AG08395 (cell line): ENCODE data around the gene EFCAB13.
A peak's percentile ranks its signal among the peaks of the same experiment; 100 is the strongest.

ENCODE experiments used
- DNase-seq: peaks from one replicate; pipeline ENCODE4 v3.0.0; 2012; ENCODE audit warnings: mixed read lengths, low spot score

EFCAB13 gene, protein sequence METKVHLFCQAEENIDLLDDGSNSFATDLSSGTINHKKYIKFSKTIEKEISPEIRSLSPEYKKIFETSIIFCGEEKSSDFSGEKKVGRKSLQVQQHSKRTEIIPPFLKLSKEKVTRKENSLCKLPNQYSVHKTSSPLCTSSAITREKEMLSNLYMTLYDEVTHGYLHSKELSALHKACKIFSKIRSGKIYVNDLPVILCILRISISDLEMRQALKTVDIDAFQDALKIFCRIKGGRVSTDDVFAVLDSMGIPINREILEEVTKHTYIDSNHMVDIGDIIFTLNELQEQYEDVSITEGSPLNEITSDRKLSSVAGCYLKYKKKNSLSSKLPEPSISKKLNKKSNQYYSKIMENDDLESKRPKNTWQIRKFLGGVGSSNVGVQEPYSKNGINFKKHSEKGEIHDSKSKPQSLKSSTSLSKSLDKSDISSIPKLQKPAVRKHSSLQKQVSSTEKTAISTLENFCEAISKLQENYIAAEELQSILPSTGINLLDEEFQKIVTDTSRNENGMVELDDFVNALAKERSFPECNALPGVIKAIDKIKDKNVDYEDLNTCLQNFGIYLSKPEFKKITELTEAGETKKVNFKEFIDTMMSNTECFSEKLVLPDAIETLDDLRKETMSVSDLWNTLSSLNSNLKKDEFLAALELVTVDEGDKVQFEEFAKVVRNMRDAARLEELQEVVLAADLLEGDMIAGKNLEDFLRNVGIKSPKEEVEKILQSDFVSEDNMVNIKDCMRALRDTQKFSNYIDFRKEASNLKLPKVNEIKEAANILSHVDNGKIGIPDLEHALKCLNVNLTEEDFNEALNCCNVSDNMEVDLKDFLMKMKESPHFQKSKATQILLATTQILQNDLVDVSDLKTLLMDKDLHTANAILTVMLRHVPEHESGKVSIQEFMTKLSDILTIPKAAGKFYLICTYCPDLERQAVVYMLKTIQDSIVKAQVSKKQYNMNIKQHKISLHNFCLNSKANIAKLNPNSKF

DNA sequence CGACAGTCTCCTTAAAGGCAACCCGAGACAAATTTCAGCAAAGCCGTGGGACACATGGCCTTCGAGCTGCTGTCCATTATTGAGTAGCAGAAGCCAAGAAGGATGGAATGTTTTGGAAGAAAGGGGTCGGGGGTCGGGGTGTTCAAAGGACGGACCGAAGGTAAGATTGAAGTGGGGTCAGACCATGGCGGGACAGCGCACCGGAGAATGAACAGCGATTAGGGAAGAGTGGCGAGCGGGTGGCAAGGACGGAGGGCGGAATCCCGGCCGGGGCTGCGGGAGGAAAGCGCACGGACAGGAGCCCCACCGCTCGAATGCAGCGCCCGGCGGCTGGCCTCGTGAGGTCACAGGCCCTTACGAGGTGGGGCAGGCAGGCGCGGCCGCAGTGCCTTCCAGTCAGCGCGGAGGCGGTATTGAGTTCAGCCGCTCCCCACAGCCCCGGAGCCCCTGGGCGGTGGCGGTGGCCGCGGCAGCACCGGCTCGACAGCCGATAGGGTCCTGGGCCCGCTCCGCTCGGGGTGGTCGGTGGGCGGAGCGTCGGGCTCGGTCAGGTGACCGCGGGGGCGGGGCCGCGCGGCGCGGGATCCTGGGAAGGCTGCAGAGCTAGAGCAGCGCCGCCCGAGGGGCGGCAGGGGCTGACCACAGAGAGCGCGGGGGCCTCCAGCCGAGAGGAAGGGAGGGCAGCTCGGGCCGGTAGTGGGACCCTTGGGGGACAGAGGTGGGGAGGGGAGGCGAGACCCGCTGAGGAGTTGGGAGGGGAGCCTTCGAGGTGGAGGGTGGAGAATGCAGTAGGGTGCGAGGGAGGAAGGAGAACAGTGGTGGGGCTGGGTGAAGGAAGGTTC lies at the start of gene EFCAB13:
Gene EFCAB13, plus strand, starts transcription at position 574 of the 842 bp plus-strand sequence. CDS start 4,399 bp downstream, outside the sequence.
- DNase-seq: peak; percentile 86

DNA sequence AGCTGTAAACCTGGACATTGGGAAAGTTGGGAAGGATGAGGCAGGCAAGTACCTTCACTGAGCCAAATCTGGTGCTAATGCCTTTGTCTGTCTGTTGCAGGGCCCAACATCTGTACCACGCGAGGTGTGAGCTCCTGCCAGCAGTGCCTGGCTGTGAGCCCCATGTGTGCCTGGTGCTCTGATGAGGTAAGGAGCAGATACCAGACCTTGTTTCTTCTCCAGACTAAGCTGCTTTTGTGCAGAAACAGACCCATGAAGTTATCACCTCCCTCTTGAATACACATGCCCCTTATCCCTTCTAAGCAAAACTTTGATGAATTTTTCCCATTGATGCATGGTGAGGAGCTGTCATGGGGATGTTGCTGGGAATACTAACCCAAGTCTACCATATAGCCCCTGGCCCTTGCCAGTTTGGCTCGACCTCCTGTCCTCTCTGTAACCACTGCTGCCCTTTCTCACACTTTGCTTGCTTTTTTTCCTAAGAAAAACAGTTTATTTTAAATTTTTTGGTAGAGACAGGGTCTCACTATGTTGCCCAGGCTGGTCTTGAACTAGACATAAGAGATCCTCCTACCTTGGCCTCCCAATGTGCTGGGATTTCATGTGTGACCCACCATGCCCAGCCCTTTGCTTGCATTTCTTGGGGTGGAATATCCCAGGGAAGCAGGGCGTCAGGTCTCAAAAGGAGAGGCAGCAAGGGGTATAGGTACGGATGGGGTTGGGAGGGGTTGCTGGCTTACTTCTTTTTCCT lies 49.3 kb upstream of the EFCAB13 start:
- DNase-seq: no peak

DNA sequence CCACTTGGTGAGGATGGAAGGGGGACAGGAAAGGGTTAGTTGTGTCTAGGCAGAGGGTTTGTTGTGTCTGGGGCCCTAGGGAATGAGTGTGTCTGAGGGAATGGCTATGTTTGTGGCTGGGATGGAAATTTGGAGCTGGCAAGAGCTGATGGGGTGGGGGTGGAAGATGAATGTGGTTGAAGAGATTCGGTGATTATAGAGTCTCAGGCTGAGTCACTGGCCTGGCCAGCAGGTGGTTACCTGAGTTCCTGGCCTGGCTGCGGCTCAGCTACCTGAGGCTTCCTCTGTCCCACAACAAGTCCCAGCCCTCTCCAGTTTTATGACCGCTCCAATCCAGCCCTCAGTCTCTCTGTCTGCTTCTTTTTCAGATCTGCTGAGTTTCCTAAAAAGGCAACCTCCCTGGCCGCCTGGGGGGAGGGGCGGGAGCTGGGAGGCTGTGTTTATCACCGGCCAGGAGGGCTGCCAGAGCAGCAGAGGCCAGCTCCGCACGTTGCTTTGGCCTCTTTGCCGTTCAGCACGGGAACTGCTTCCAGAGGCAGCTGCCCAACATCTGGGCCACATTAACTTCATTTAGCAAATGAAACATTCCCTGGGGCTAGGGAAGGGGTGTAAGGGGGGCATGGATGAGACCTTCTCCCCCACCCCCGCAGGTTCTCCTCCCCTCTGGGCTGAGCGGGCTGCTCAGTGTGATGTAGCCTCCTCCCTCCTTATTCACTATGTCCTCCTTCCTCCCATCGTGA lies 48.3 kb upstream of the EFCAB13 start:
- DNase-seq: peak; percentile 78

DNA sequence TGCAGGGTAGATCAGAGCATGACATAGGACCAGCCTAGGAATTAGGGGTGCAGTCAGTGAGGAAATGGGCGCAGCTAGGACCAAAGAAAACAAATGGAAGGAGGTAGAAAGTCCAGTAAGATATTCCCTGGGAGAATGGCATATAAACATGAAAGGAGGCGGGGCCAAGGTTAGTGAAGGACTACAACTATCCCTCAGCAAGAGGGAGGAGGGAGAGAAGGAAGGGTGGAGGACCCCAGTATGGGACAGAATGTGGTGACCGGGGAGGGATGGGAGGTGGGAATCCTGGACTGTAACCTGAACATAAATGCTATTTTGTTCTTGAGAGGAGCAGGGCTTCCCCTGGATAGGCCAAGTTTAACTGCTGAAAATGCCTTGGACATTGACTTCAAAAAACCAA lies 47.3 kb upstream of the EFCAB13 start:
- no peak for DNase-seq

DNA sequence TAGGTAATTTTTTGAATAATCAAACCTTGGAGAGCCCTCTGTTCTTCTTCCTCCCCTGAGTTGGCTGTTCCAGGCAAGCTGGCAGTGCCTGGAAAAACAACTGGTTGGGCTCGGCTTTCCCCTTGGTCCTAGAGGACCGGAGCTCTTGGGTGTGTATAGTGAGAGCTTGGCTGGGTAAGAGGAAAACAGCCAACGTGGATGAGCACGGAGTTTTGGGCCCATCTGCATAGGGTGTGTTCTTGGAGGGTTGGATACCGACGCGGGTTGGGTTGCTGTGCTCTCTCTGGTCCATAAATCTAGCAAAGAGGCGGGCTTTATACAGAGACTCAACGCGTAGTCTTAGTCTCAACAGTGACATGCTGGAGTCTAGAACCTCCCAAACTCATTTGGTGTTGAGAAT lies 46.9 kb upstream of the EFCAB13 start:
- DNase-seq: peak; percentile 83

DNA sequence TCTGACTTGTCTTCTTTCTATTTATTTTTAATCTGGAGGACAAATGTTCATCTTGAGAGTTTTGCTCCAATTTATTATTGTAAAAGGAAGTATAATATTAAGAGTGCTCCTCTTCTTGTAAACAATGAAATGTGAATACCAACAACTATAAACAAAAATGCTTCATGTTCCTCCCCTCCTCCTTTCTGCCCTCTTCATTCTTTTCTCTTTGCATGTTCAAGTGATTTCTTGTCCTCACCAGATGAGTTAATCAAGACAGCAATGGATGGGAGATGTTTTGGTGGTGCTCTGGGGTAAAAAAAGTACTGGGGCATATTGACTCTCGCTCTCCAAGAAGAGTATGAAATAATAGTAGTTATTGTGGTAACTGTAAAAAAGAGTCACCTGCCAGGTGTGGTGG lies 45.8 kb upstream of the EFCAB13 start:
- no peak for DNase-seq

DNA sequence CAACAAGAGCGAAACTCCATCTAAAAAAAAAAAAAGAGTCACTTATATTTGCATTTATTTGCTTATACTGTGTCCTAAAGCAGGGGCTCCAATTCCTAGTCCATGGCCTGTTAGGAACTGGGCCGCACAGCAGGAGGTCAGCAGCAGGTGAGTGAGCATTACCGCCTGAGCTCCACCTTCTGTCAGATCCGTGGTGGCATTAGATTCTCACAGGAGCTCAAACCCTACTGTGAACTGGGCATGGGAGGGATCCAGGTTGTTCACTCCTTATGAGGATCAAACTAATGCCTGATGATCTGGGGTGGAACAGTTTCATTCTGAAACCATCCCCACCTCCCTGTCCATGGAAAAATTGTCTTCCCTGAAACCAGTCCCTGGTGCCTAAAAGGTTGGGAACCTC lies 45.2 kb upstream of the EFCAB13 start:
- DNase-seq: no peak

DNA sequence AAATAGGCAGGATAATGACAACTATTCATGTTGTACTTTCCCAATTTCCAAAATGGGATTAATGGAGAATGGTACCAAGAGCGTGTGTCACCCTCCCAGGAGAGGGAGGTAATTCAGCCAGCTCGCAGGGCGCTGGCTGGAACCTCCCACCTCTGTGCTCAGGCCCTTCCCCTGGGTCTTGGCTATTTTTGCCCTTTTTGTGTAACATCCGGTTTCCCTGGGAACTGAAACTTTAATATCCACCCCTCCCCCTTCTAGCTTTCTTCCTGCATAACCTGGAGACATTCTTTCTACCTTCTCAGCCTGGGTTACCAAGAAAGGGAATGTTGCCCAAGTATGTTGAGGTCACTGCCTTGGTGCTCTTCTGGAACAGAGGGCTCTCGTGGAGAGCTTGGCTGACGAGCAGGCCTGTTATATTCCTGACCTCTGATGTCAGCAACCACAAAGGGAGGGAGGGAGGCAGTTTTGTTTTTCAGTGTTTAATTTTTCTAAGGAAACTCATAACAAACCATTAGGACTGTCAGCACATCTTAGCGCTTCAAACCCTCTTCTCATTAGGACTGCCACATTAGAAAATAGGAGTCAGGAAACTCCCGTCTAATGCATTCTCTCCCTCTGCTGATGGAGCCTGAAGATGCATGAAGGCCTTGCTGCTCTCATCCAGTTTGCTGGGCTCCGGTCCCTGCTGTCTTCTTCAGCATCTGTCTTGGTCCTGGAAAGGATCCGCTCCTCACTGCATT lies 44.5 kb upstream of the EFCAB13 start:
- DNase-seq: peak; percentile 94

DNA sequence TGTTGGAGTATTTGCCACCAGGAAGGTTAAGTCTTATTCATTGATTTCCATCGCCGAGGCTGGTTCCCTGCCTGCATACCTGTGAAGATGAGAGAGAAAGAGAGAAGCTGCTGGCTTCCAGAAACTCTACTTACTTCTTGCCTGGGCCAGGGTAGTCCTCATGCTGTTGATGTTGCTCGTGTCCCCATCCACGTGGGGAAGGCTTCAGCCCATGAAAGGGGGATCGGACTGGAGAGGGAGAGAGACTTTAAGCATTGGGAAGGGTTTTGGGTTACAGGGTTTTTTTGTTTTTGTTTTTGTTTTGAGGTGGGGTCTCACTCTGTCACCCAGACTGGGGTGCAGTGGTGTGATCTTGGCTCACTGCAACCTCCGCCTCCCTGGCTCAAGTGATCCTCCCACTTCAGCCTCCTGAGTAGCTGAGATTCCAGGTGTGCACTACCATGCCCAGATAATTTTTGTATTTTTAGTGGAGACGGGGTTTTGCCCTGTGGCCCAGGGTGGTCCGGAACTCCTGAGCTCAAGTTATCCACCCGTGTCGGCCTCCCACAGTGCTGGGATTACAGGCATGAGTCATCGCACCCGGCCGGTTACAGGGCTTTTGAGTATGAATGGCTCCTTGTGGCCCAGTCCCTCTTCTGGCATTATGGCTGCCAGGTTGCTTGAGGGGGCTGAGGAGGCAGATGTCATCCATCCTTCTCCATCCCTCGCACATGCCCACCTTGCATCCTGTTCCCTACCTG lies 43.5 kb upstream of the EFCAB13 start:
- no peak for DNase-seq

DNA sequence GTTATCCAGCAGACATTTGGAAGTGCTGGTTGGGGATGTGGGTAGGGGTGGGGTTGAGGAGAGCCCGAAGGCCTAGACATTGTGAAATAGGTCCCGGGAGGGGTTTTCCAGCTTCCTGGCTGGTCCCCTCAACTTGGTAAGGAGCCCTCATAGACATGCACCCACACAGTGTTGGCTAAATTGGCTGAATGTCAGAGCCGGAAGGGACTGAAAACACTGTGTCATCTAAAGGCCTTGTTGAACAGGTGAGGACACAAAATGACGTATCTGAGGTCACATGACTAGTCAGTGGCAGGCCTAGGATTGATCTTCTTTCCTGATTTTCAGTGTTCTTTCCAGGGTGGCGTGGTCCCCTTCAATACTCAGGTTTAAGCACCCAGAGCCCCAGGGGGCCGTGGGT lies 42.5 kb upstream of the EFCAB13 start:
- no peak for DNase-seq

DNA sequence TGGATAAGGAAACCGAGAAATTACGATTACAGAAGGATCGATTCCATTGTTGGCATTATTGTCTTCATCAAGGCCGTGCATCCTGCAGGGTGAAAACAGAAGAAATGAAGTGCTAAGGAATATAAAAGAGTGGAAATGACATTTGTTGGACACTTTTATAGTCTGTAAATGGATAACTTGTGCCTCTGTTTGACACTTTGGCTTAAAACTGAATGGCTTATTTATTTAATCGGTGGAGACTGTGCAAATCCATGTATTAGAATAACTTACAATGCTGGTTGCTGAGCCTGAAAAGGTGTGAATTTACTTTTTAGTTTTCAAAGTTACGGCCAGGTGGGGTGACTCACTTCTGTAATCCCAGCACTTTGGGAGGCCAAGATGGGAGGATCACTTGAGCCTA lies 38.8 kb upstream of the EFCAB13 start:
- no peak for DNase-seq

DNA sequence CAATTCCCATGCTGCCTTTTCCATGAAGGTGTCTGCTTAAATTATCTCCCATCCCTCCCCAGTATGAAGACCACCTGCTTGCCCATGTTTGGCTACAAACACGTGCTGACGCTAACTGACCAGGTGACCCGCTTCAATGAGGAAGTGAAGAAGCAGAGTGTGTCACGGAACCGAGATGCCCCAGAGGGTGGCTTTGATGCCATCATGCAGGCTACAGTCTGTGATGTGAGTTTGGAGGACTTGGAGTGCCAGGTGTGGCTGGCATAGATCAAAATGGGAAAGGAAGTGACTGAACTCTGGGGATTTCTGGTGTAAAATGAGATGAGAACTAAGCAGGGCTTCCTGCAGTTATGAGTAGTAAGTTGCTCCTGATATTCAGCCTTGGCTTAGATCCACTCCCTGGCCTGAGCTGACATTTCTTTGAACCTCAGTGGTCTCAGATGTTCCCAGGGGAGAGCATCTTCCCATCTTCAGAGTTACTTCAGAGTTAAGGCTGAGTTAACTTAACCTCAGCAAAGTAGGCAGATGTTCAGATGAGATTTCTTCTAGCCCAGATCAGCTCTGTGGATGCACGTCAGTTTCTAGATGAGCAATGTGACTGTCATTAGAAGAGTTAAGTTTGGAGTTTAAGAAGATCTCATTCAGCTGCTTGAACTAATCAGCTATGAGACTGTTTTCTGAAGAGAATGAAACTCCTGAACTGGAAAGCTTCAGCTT lies 37.4 kb upstream of the EFCAB13 start:
- DNase-seq: no peak

DNA sequence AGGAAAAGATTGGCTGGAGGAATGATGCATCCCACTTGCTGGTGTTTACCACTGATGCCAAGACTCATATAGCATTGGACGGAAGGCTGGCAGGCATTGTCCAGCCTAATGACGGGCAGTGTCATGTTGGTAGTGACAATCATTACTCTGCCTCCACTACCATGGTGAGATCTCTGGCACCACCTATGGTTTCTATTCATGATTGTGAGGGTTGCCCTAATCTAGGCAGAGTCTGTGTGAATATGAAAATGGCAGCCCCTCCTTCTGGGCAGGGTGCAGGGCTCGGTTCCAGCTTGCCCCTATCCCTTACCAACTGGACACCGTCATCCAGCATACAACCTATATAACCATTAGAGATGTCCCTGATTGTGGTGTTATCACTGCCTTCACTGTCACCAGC lies 36.7 kb upstream of the EFCAB13 start:
- no peak for DNase-seq

DNA sequence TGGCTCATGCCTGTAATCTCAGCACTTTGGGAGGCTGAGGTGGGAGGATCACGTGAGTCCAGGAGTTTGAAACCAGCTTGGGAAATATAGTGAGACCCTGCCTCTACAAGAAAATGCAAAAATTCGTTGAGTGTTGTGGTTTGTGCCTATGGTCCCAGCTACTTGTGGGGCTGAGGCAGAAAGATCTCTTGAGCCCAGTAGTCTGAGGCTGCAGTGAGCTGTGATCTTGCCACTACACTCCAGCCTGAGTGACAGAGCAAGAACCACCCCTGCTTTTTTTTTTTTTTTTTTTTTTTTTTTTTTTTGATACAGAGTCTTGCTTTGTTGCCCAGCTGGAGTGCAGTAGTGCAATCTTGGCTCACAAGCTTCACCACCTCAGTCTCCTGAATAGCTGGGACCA lies 36.1 kb upstream of the EFCAB13 start:
- no peak for DNase-seq

DNA sequence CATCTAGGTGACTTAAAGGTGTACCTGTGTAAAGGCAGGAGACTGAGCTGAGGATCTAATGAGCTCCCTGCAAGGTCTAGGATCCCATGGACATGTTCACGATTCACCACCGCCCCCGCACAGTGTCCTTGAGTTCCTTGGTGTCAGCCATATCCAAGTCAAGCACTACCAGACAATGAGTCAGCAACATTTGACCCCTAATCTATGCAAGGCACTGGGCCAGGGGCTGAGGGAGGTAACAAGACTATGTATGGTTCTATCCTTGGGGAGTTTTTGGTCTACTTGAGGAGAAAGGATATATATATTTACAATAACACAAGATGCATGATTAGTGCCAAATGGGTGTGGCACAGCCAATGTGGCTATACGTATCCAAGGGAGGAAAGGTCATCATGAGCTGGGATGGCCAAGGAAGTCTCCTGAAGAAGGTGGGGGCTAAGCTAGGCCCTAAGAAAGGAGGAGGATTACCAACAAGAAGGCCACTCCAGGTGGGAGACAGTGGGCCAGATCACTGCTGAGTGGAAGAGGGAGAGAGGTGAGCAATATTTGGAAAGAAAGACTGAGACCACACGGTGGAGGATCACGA lies 35.1 kb upstream of the EFCAB13 start:
- DNase-seq: no peak

DNA sequence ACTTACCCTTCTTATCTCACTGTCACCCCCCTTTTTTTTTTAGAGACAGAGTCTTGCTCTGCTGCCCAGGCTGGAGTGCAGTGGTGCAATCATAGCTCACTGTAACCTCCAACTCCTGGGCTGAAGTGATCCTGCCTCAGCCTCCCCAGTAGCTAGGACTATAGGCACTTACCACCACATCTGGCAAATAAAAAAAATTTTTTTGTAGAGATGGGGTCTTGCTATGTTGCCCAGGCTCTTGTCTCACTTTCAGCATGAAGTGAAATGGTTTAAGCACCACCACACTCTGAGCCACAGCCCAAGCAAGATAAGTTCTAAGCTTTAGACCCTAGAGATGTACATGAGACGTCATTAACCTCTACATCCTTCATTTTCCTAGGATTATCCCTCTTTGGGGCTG lies 34.5 kb upstream of the EFCAB13 start:
- no peak for DNase-seq

DNA sequence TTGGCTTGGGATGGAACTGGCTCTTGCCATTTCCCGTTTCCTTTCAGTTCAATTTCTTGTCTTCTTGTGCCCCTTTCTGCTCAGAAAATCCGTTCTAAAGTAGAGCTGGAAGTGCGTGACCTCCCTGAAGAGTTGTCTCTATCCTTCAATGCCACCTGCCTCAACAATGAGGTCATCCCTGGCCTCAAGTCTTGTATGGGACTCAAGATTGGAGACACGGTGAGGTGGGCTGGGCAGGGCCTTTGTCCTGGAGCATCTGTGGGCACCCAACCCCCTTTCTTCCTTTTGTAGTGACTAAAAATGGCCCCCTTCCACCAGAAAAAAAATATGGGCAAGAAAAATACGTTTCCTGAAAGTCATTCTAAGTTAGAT lies 32.9 kb upstream of the EFCAB13 start:
- DNase-seq: no peak

DNA sequence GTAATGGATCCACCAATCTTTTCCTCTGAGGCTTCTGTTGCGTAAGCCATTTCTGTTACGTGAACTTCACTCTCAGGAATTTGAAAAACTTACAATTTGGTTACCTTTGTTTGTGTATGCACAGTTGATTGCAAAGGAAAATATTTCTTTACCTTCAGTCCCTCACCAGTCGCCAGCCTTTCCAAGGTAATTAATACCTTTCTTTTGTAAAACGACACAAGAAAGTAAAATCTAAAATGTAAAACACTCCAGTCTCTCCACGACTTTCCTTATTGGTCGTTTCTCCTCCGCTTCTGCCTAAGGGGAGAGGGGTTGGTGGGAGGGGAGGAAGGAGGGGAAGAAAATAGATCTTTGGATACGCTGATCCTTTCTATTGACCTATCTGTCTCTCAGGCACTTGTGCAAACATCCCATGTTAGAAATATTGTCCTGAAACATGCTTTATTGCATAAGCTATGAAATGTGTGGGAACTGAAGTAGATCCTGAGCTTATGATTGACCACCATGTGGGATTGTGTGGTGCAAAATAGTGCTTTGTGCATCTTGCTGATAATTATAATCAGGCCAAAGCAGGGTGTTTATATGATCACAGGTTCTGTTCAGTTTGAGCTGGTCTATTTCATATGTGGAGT lies 32.4 kb upstream of the EFCAB13 start:
- DNase-seq: no peak
